H1 (cell line): Measurements from ENCODE around the gene PARG. TPM values are rescaled to one million over a fixed set of nuclear protein-coding genes. Genes with fewer than 3 reads are reported as not detected.
A peak's percentile ranks its signal among the peaks of the same experiment; 100 is the strongest.
"Not testable (repeated sequence)": the region's sequence is repeated elsewhere in the genome, so short reads cannot be mapped to it uniquely, and the experiment has no call there.

Source experiments
- CTCF ChIA-PET: fragments of 300-600 bp; sonication (Branson Sonifier 250); formaldehyde crosslinking; loops from one replicate; lab custom pipeline; 2021; ENCODE audit not compliant: partially characterized antibody; lab: Charles Lee
- POLR2A ChIA-PET: fragments of 300-600 bp; sonication (Branson Sonifier 250); formaldehyde crosslinking; loops from one replicate; lab custom pipeline; 2021; ENCODE audit warnings: inconsistent platforms; ENCODE audit not compliant: partially characterized antibody; lab: Charles Lee
- DNase-seq, 2 experiments: peaks; one replicate each; pipeline versions ENCODE4 v3.0.0 to v3.0.0-alpha.2; 2010 to 2022; ENCODE audit warnings: low spot score in 2 of 2, low read depth in 1 of 2, mixed read lengths in 1 of 2
- FAIRE-seq: peaks from 2 replicates; lab custom pipeline; 2011; peaks lifted over from hg19 to GRCh38; lab: Jason Lieb, UNC
- H2AFZ ChIP-seq: 2 replicates; pipeline ENCODE4 v1.8.1; 2012; ENCODE audit warnings: low read length, inconsistent platforms
- H2AK5ac ChIP-seq: 2 replicates; pipeline ENCODE4 v1.6.1; 2013; ENCODE audit warnings: low read depth, low read length
- H2BK120ac ChIP-seq: replicated peaks from 2 replicates; pipeline ENCODE3; 2013; ENCODE audit warnings: low read depth, low read length, inconsistent platforms
- H2BK12ac ChIP-seq: 2 replicates; pipeline ENCODE4 v1.6.1; 2013; ENCODE audit warnings: low read depth, low read length
- H2BK15ac ChIP-seq: 2 replicates; pipeline ENCODE4 v1.6.1; 2013; ENCODE audit warnings: low read length
- H2BK20ac ChIP-seq: 2 replicates; pipeline ENCODE4 v1.6.1; 2013; ENCODE audit warnings: low read length
- H2BK5ac ChIP-seq: 2 replicates; pipeline ENCODE4 v1.6.1; 2013; ENCODE audit warnings: low read depth, low read length
- H3K14ac ChIP-seq: 2 replicates; pipeline ENCODE4 v1.6.1; 2013; ENCODE audit warnings: inconsistent platforms; ENCODE audit not compliant: insufficient read length
- H3K18ac ChIP-seq: 2 replicates; pipeline ENCODE4 v1.6.1; 2013; ENCODE audit warnings: low read length; ENCODE audit errors: extremely low read depth
- H3K23ac ChIP-seq: 2 replicates; pipeline ENCODE4 v1.6.1; 2013; ENCODE audit warnings: inconsistent platforms; ENCODE audit not compliant: insufficient read length
- H3K23me2 ChIP-seq: 2 replicates; pipeline ENCODE4 v1.6.1; 2013; ENCODE audit warnings: low read depth, low read length
- H3K27ac ChIP-seq: 2 replicates; pipeline ENCODE4 v1.6.1; 2011; ENCODE audit warnings: low read depth, low read length, inconsistent platforms
- H3K27me3 ChIP-seq, 4 experiments: replicated peaks in 1 of 4; 1 replicate in 1 of 4; 2 replicates in 3 of 4; pipeline versions ENCODE4 v1.6.1 to v1.8.1; 2011 to 2013; ENCODE audit warnings: low read length in 3 of 4, mild to moderate bottlenecking in 3 of 4, inconsistent platforms in 2 of 4, mixed read lengths in 2 of 4, moderate library complexity in 1 of 4; ENCODE audit not compliant: control insufficient read depth in 3 of 4, insufficient read depth in 3 of 4; ENCODE audit errors: extremely low read depth in 1 of 4
- H3K36me3 ChIP-seq, 4 experiments: 2 replicates each; pipeline versions ENCODE4 v1.6.1 to v1.8.1; 2011 to 2013; ENCODE audit warnings: mild to moderate bottlenecking in 4 of 4, low read length in 3 of 4, moderate library complexity in 2 of 4, control low read depth in 1 of 4, inconsistent platforms in 1 of 4; ENCODE audit not compliant: insufficient read depth in 4 of 4, control insufficient read depth in 2 of 4
- H3K4ac ChIP-seq: replicated peaks from 2 replicates; pipeline ENCODE3; 2013; ENCODE audit warnings: low read length, low read depth, mixed read lengths, inconsistent platforms; ENCODE audit not compliant: insufficient read length
- H3K4me1 ChIP-seq, 4 experiments: replicated peaks in 1 of 4; 1 replicate in 1 of 4; 2 replicates in 3 of 4; pipeline versions ENCODE4 v1.6.1 to v1.8.1; 2011 to 2013; ENCODE audit warnings: low read length in 3 of 4, inconsistent platforms in 2 of 4, mixed read lengths in 1 of 4; ENCODE audit not compliant: insufficient read depth in 4 of 4, control insufficient read depth in 3 of 4
- H3K4me2 ChIP-seq, 2 experiments: 2 replicates each; pipeline versions ENCODE4 v1.6.1 to v1.8.1; 2011 to 2013; ENCODE audit warnings: low read depth in 2 of 2, low read length in 2 of 2, control low read depth in 1 of 2, inconsistent platforms in 1 of 2, mild to moderate bottlenecking in 1 of 2; ENCODE audit not compliant: insufficient read depth in 1 of 2
- H3K4me3 ChIP-seq, 4 experiments: fragments of 200-600, 300-600 bp in 1 of 4; sonication (generic), shearing (Covaris generic), sonication (Bioruptor Twin) in 1 of 4; 2 replicates each; pipeline versions ENCODE4 v1.5.1 to v1.8.1; 2011 to 2016; ENCODE audit warnings: low read length in 4 of 4, low read depth in 3 of 4, control low read depth in 2 of 4, inconsistent platforms in 2 of 4, mild to moderate bottlenecking in 2 of 4, mixed read lengths in 1 of 4, moderate library complexity in 1 of 4; ENCODE audit not compliant: insufficient read depth in 2 of 4; ENCODE audit errors: extremely low read depth in 1 of 4
- H3K56ac ChIP-seq: replicated peaks from 2 replicates; pipeline ENCODE3; 2013; ENCODE audit warnings: low read depth, mild to moderate bottlenecking, mixed read lengths, low read length, inconsistent platforms; ENCODE audit not compliant: insufficient read length
- H3K79me1 ChIP-seq: 2 replicates; pipeline ENCODE4 v1.6.1; 2013; ENCODE audit warnings: low read depth, low read length, control low read depth
- H3K79me2 ChIP-seq, 2 experiments: 2 replicates each; pipeline versions ENCODE4 v1.6.1 to v1.8.1; 2012 to 2013; ENCODE audit warnings: low read length in 2 of 2, mild to moderate bottlenecking in 2 of 2, inconsistent platforms in 1 of 2; ENCODE audit not compliant: insufficient read depth in 2 of 2, control insufficient read depth in 1 of 2
- H3K9ac ChIP-seq, 4 experiments: replicated peaks in 1 of 4; 1 replicate in 1 of 4; 2 replicates in 3 of 4; pipeline versions ENCODE4 v1.6.1 to v1.8.1; 2011 to 2013; ENCODE audit warnings: low read depth in 3 of 4, low read length in 3 of 4, control low read depth in 2 of 4, mild to moderate bottlenecking in 2 of 4, moderate library complexity in 2 of 4, inconsistent platforms in 1 of 4; ENCODE audit errors: extremely low read depth in 1 of 4
- H3K9me3 ChIP-seq, 2 experiments: 2 replicates each; pipeline versions ENCODE4 v1.6.1 to v1.8.1; 2012 to 2013; ENCODE audit warnings: mild to moderate bottlenecking in 2 of 2, moderate library complexity in 2 of 2, control low read depth in 1 of 2, inconsistent platforms in 1 of 2, low read depth in 1 of 2, low read length in 1 of 2, mixed read lengths in 1 of 2; ENCODE audit not compliant: insufficient read depth in 2 of 2
- H4K20me1 ChIP-seq, 2 experiments: replicated peaks in 1 of 2; 2 replicates each; pipeline versions ENCODE3 to v1.8.1; 2011 to 2013; ENCODE audit warnings: inconsistent platforms in 2 of 2, low read length in 2 of 2, mild to moderate bottlenecking in 1 of 2; ENCODE audit not compliant: insufficient read depth in 2 of 2, control insufficient read depth in 1 of 2
- H4K5ac ChIP-seq: 2 replicates; pipeline ENCODE4 v1.6.1; 2013; ENCODE audit warnings: low read length, low read depth, mixed read lengths, inconsistent platforms; ENCODE audit not compliant: insufficient read length
- H4K8ac ChIP-seq: 2 replicates; pipeline ENCODE4 v1.8.0; 2013; ENCODE audit warnings: mild to moderate bottlenecking, moderate library complexity, low read length, inconsistent platforms; ENCODE audit not compliant: insufficient read depth; ENCODE audit errors: extremely low read depth
- H4K91ac ChIP-seq: replicated peaks from 2 replicates; pipeline ENCODE3; 2013; ENCODE audit warnings: low read length, mixed read lengths, inconsistent platforms; ENCODE audit not compliant: insufficient read length
- GABPA ChIP-seq: IDR thresholded peaks from 2 replicates; pipeline ENCODE4 v1.6.1; 2011; ENCODE audit warnings: mild to moderate bottlenecking, low read length, moderate library complexity, borderline replicate concordance; ENCODE audit not compliant: insufficient read depth
- KDM4A ChIP-seq: IDR thresholded peaks from one replicate; pipeline ENCODE4 v1.7.1; 2012; ENCODE audit warnings: low read depth, mild to moderate bottlenecking, moderate library complexity, low read length, inconsistent platforms; ENCODE audit not compliant: severe bottlenecking
- TBP ChIP-seq: IDR thresholded peaks from 2 replicates; pipeline ENCODE4 v1.6.1; 2011; ENCODE audit warnings: low read depth, low read length, improper control_type of control experiment
- WGBS, 2 experiments: shearing (Covaris generic) in 1 of 2; methylation state at CpG; one replicate each; pipeline versions ENCODE4 v1.1.6 to v1.1.7; 2013 to 2015; ENCODE audit warnings: low lambda C conversion rate in 2 of 2, mixed read lengths in 2 of 2, inconsistent platforms in 1 of 2, low coverage in 1 of 2, missing lambda C conversion rate in 1 of 2; ENCODE audit not compliant: insufficient replicate concordance in 2 of 2, insufficient coverage in 1 of 2, insufficient read length in 1 of 2; ENCODE audit errors: extremely low coverage in 1 of 2, missing lambda C conversion rate in 1 of 2; 5-methylcytosine and 5-hydroxymethylcytosine counted together
- polyA plus RNA-seq, 7 experiments: library from polyadenylated mRNA; depleted of rRNA in 3 of 7; stranded (reverse) in 5 of 7; unstranded in 2 of 7; fragments of >200 nt in 5 of 7; fragments of 200-250 nt in 2 of 7; gene quantifications; 1 replicate in 5 of 7; 2 replicates in 1 of 7; 4 replicates in 1 of 7; pipeline versions ENCODE4 v1.2.1 to v1.2.3, GENCODE V29; 2011 to 2013; ENCODE audit warnings: missing spikeins in 2 of 7, mixed read lengths in 2 of 7
- total RNA-seq: library from RNA; stranded (reverse); fragmentation: NEBNext Ultra II Directional; extraction: Animal tissue kit (Norgen Biotek cat#: 25700); gene quantifications from 2 replicates; pipeline ENCODE4 v1.2.1, GENCODE V29; 2021
- TF ChIP-seq, protein P1 (sequence below): IDR thresholded peaks from 2 replicates; pipeline ENCODE4 v1.6.1; 2012; ENCODE audit warnings: inconsistent platforms
- TF ChIP-seq, protein P2 (sequence below): IDR thresholded peaks from 2 replicates; pipeline ENCODE4 v1.6.1; 2011; ENCODE audit warnings: low read depth, mild to moderate bottlenecking, low read length; ENCODE audit not compliant: insufficient read depth

The PARG gene
- total and polyA plus RNA-seq, 2 of the 8 experiments (the other 6 are each of a cell fraction or from before 2014, with no cell fraction given): 13.3 to 56.2 TPM

DNA sequence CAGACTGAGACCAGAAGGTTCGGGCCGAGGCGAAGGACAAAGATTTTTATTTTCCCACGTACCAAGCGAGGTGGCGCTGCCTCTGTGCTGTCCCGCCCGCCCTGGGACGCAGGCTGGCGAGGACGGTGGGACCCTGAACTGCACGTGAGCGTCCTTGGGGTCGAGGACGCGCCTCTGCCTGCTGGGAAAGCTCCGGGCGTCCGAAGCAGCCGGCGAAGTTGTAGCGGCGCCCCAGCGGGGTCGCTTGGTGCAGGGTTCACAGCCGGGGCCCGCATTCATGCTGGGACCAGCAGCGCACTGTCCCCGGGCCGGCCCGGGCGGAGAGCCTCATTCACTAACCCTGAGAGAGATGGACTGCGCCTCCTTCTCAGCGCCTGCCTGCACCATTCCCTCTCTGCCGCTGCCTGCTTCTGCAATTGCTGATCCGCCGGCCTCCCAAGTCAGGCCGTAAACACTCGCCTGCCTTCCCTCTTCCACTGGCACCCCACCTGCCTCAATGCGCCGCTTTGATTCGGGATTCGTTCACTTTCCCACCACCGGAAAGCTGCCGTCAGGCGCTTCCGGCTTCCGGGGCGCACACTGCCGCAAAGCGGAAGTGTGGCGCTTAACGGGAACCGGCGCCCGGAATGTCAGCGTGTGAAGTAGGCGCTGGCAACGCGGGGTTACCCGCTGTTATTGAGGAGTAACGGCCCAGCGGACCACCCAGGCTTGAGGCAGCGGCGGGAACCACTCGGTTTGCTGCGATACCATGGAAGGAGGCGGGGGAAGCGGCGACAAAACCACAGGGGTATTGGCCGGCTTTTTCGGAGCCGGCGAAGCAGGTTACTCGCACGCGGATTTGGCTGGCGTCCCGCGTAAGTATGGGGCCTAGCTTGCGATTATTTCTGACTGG, at the start of gene PARG, which contains the start of gene TIMM23B (continued):
- TF ChIP-seq, protein P1, sequence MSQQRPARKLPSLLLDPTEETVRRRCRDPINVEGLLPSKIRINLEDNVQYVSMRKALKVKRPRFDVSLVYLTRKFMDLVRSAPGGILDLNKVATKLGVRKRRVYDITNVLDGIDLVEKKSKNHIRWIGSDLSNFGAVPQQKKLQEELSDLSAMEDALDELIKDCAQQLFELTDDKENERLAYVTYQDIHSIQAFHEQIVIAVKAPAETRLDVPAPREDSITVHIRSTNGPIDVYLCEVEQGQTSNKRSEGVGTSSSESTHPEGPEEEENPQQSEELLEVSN: peak; percentile 87
- TF ChIP-seq, protein P2, sequence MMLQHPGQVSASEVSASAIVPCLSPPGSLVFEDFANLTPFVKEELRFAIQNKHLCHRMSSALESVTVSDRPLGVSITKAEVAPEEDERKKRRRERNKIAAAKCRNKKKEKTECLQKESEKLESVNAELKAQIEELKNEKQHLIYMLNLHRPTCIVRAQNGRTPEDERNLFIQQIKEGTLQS: peak; percentile 51; the same call in 1 of the 2 replicates
- TF ChIP-seq TBP: peak; percentile 78
- peak; percentile 79 for TF ChIP-seq KDM4A
- peak; percentile 84; the same call in 1 of the 2 replicates for TF ChIP-seq GABPA
- TF ChIP-seq, all 59 proteins: peak for 13; not testable (repeated sequence) for 46

DNA sequence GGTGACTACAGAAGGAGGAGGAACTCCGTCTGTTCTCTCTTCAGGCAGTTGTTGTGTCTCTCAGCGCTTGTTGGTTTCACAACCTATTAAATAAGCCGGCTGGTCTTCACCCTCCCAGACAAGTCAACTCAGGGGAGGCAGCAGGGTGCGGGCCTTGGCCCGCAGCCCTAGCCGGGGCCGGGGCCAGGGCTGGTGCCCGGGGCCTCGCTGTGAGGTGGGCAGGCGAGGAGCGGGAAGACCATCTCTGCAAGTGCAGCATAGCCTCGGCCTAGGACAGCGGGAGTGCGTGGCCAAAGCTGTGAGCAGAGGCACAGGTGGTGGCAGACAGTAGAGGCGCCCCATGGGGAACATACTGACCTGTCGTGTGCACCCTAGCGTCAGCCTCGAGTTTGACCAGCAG, 46.5 kb upstream of the PARG start, which contains the start of gene AGAP6:
Gene AGAP6, plus strand, starts transcription at position 31 of the 400 bp plus-strand sequence. Its CDS starts 310 bp downstream, at position 341.
- H3K14ac ChIP-seq, H2BK20ac ChIP-seq, H4K5ac ChIP-seq, H3K56ac ChIP-seq, H3K27ac ChIP-seq, H2BK120ac ChIP-seq, CTCF ChIA-PET, H3K23me2 ChIP-seq, H3K9me3 ChIP-seq, H3K4ac ChIP-seq, H3K4me2 ChIP-seq, H2AFZ ChIP-seq, H3K79me2 ChIP-seq, H3K18ac ChIP-seq, DNase-seq, H4K91ac ChIP-seq, H3K27me3 ChIP-seq, POLR2A ChIA-PET, H3K4me1 ChIP-seq, H2BK15ac ChIP-seq, H4K8ac ChIP-seq, FAIRE-seq, H2BK12ac ChIP-seq, H4K20me1 ChIP-seq, H3K23ac ChIP-seq, H3K36me3 ChIP-seq, H2AK5ac ChIP-seq, H3K9ac ChIP-seq, H3K79me1 ChIP-seq, H2BK5ac ChIP-seq, H3K4me3 ChIP-seq: not testable (repeated sequence)
- 94% methylated on average over 7 of the region's 18 CpGs; no CpG with 5 or more reads in 1 of the 2 experiments for WGBS, 2 experiments
